Osteocyte (in vitro differentiated cells): Measurements from ENCODE around the gene SERP2. TPM values are rescaled to one million over a fixed set of nuclear protein-coding genes. Genes with fewer than 3 reads are reported as not detected.
"Not testable (repeated sequence)": the region's sequence is repeated elsewhere in the genome, so short reads cannot be mapped to it uniquely, and the experiment has no call there.

ENCODE experiments used
- DNase-seq: peaks from one replicate; pipeline ENCODE4 v3.0.0; 2021; ENCODE audit warnings: mixed read lengths; ENCODE audit not compliant: unreplicated experiment; ENCODE audit errors: extremely low spot score
- H3K27ac Mint-ChIP-seq: one replicate; pipeline ENCODE4 v1.8.0; 2021; ENCODE audit warnings: mild to moderate bottlenecking, mixed read lengths; ENCODE audit not compliant: unreplicated experiment
- H3K27me3 Mint-ChIP-seq: one replicate; pipeline ENCODE4 v1.8.0; 2021; ENCODE audit warnings: mixed read lengths; ENCODE audit not compliant: unreplicated experiment
- H3K36me3 Mint-ChIP-seq: one replicate; pipeline ENCODE4 v1.8.0; 2021; ENCODE audit warnings: mixed read lengths; ENCODE audit not compliant: unreplicated experiment
- H3K4me1 Mint-ChIP-seq: one replicate; pipeline ENCODE4 v1.8.0; 2021; ENCODE audit warnings: mixed read lengths; ENCODE audit not compliant: unreplicated experiment
- H3K4me3 Mint-ChIP-seq: one replicate; pipeline ENCODE4 v1.8.0; 2021; ENCODE audit warnings: mild to moderate bottlenecking, moderate library complexity, mixed read lengths; ENCODE audit not compliant: unreplicated experiment
- H3K9me3 Mint-ChIP-seq: one replicate; pipeline ENCODE4 v1.8.0; 2021; ENCODE audit warnings: mixed read lengths; ENCODE audit not compliant: unreplicated experiment
- long read RNA-seq: library from polyadenylated mRNA; unstranded; transcript quantifications from one replicate; pipeline ENCODE4 v2.0.0, GENCODE V29; 2021
- total RNA-seq: library from RNA; stranded (reverse); gene quantifications from 2 replicates; pipeline ENCODE4 v1.2.1, GENCODE V29; 2021
- TF ChIP-seq, protein P1 (sequence below): fragments of 200-600 bp; sonication (generic); IDR thresholded peaks from 2 replicates; pipeline ENCODE4 v1.5.0; 2021; ENCODE audit warnings: antibody characterized with exemption, mild to moderate bottlenecking, moderate library complexity

The SERP2 gene
- 7.7 and 8.4 TPM in 2 replicates for total RNA-seq
- long read RNA-seq: 0 reads

DNA sequence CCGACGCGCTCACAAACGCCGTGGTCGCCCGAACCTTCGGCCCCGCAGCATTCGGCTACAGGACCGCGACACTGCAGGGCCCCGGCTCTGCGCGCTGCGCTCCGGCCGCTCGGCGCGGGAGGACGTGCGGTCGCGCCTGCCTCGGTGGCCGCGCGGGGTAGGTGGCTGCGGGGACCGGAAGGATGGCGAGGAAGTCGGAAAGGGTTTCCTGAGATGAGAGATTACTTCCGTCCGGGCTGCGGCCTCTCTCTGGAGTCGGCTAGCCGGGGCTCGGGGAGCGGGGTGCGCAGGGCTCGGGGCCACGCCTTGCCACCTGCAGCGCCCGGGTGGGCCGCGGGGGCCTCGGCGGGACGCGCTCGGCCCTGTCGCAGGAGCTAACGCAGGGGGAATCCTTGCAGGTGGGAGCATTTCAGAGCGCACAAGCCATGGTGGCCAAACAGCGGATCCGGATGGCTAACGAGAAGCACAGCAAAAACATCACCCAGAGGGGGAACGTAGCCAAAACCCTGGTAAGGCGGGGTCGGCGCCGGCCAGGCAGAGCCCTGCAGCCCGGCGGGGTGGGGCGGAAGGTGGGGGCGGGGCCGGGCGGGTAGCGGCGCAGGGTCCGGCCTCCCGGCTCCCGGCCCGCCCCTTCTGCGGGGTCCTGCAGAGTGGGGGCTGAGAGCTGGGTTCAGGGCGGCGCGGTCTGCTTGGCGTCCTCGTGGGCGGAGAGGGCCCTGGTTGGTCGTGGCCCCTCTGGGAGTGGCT, at the start of gene SERP2:
TSS of gene SERP2 (plus strand) at position 224 of the 747 bp plus-strand sequence. CDS start at position 426, 202 bp downstream.
- H3K27ac Mint-ChIP-seq: no peak within 1 kb of the TSS
- peaks cover 10% of the 10 kb centered on the region for H3K4me1 Mint-ChIP-seq
- DNase-seq: no peak
- H3K9me3 Mint-ChIP-seq: no peaks in the 10 kb centered on the region
- TF ChIP-seq, protein P1, sequence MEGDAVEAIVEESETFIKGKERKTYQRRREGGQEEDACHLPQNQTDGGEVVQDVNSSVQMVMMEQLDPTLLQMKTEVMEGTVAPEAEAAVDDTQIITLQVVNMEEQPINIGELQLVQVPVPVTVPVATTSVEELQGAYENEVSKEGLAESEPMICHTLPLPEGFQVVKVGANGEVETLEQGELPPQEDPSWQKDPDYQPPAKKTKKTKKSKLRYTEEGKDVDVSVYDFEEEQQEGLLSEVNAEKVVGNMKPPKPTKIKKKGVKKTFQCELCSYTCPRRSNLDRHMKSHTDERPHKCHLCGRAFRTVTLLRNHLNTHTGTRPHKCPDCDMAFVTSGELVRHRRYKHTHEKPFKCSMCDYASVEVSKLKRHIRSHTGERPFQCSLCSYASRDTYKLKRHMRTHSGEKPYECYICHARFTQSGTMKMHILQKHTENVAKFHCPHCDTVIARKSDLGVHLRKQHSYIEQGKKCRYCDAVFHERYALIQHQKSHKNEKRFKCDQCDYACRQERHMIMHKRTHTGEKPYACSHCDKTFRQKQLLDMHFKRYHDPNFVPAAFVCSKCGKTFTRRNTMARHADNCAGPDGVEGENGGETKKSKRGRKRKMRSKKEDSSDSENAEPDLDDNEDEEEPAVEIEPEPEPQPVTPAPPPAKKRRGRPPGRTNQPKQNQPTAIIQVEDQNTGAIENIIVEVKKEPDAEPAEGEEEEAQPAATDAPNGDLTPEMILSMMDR: no peak
- peak within 1 kb of the TSS; percentile 68 for H3K4me3 Mint-ChIP-seq
- H3K36me3 Mint-ChIP-seq: no peaks in the 10 kb centered on the region
- no peaks in the 10 kb centered on the region for H3K27me3 Mint-ChIP-seq

DNA sequence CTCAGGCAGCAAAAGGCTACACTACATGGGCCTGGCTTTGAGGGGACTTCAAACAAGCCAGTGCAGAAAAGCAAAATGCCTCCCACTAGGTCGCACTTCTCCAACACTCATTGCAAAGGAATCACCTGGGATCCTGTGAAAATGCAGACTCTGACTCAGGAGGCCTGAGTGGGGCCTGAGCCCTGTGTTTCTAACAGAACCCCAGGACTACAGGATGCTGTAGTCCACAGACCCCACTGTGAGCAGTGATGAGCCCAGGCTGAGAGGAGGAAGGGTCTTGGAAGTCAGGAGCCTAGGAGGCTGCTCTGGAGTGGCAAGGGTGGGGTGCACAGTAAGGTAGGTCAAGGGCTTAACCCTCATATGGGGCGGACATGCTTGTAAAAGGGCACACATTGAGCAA, 46.7 kb upstream of the SERP2 start:
- TF ChIP-seq, protein P1: no peak
- H3K36me3 Mint-ChIP-seq: no peaks in the 10 kb centered on the region
- peaks cover 15% of the 10 kb centered on the region for H3K4me1 Mint-ChIP-seq
- H3K4me3 Mint-ChIP-seq: no peak overlapping the region
- no peak for DNase-seq
- no peaks in the 10 kb centered on the region for H3K9me3 Mint-ChIP-seq
- no peaks in the 10 kb centered on the region for H3K27me3 Mint-ChIP-seq
- no peak overlapping the region for H3K27ac Mint-ChIP-seq

DNA sequence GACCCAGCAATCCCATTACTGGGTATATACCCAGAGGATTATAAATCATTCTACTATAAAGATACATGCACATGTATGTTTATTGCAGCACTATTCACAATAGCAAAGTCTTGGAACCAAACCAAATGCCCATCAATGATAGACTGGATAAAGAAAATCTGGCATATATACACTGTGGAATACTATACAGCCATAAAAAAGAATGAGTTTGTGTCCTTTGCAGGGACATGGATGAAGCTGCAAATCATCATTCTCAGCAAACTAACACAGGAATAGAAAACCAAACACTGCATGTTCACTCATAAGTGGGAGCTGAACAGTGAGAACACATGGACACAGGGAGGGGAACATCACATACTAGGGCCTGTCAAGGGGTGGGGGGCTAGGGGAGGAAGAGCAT, 44.6 kb upstream of the SERP2 start:
- not testable (repeated sequence) for H3K36me3 Mint-ChIP-seq, H3K9me3 Mint-ChIP-seq, DNase-seq, H3K27ac Mint-ChIP-seq, H3K27me3 Mint-ChIP-seq, H3K4me3 Mint-ChIP-seq
- H3K4me1 Mint-ChIP-seq: peaks cover 27% of the 10 kb centered on the region

DNA sequence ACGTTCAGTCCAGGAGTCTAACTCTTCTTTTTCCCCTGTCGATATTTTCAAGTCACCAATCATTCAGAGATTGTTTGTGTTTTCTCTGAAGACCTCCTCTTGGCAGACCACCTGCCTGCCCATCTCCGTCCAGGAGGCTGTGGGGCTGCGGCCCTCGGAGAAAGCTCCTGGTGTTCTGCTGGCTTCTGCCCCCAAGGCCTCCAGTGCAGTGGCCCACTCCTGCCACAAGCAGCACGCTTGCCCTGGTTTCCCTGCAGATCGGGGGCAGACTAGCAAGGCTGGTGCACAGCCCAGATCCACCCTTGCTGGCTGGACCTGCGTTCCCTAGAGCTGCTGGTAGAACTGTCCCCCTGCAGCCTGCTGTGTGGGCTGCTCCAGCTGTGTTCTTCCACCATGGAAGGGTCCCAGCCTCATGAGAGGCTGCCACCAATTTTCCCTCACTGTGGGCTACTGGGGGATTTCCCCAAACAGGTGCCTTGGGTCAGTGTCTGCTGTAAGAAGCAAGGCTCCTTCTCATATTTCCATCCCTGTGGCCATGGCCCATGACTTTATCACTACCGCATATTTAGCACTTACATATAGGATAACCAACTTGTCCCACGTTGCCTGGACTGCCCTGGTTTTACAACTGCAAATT, 43.6 kb upstream of the SERP2 start:
- H3K36me3 Mint-ChIP-seq: no peaks in the 10 kb centered on the region
- no peak overlapping the region for H3K4me3 Mint-ChIP-seq
- DNase-seq: no peak
- H3K4me1 Mint-ChIP-seq: peaks cover 27% of the 10 kb centered on the region
- H3K9me3 Mint-ChIP-seq: no peaks in the 10 kb centered on the region
- no peak overlapping the region for H3K27ac Mint-ChIP-seq
- TF ChIP-seq, protein P1: no peak
- no peaks in the 10 kb centered on the region for H3K27me3 Mint-ChIP-seq

DNA sequence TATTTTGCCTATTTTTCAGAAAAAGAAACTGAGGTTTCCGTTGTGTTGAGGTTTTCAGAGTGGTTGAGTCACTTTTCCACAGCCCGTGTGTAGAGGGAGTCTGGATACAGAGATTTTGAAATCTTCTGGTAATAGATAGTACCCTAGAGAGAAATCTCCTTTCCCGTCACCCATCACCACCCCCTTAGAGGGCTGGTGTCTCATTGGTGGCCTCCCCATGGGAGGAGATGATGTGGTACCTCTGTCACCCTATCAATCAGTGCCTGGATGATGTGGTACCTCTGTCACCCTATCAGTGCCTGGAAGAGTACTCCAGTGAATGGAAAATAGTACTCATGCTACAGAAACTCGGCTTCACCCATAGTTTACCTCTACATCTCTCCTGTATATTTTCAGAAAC, 42.2 kb upstream of the SERP2 start:
- DNase-seq: no peak
- no peaks in the 10 kb centered on the region for H3K27me3 Mint-ChIP-seq
- peak overlapping the region; percentile 72 for H3K27ac Mint-ChIP-seq
- H3K9me3 Mint-ChIP-seq: no peaks in the 10 kb centered on the region
- TF ChIP-seq, protein P1: no peak
- no peak overlapping the region for H3K4me3 Mint-ChIP-seq
- no peaks in the 10 kb centered on the region for H3K36me3 Mint-ChIP-seq
- H3K4me1 Mint-ChIP-seq: peaks cover 27% of the 10 kb centered on the region
